Activated gamma-delta T cell treated with anti-CD3 and anti-CD28 coated beads, Interleukin-2, amount 50 U/mL, for 16 hours (primary cell): ENCODE measurements around the gene HOXD4.

Experiments
- DNase-seq: peaks from one replicate; pipeline ENCODE4 v3.0.0-alpha.2; 2020; ENCODE audit warnings: low read depth

Gene HOXD4

DNA sequence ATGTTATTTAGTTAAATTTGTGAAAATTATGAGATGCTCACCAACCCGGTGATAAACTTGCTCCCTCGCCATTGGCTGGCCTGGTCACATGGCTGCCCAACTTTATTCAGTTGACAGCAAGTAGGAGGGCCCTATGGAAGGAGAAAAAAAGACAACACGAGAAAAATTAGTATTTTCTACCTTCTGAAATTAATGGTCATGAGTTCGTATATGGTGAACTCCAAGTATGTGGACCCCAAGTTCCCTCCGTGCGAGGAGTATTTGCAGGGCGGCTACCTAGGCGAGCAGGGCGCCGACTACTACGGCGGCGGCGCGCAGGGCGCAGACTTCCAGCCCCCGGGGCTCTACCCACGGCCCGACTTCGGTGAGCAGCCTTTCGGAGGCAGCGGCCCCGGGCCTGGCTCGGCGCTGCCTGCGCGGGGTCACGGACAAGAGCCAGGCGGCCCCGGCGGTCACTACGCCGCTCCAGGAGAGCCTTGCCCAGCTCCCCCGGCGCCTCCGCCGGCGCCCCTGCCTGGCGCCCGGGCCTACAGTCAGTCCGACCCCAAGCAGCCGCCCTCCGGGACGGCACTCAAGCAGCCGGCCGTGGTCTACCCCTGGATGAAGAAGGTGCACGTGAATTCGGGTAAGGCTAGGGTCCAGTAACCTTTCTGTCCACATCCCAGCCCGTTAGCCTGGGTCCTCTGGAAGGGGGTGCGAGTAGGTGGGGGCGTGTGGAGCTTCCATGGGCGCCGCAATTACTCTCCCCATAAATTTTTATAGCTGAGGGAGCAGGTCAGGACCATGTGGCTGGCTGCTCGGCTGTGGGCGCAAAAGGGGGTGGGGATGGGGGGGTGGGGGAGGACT lies at the start of gene HOXD4:
Gene HOXD4, plus strand, starts transcription at position 109 of the 846 bp plus-strand sequence. Its CDS starts 84 bp downstream, at position 193.
- no peak for DNase-seq

DNA sequence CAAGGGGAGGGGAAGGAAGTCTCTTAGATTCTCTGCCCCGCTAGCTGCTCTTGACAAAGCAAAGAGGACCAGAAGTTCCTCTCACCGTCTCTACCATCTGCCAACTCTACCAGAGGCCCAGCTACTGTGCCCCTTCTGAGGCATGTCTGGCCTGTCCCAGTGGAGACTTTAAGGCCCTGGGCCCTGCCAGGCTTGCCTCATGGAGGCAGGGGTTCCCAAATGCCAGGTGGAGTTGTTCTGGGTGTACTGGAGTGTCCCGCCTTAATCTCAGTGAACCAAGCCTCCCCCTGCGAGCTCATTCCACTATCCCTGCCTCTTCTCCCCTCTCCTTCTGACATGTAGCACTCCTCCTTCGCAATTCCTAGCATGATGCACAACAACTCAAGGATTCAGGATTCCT lies 49.5 kb upstream of the HOXD4 start:
- no peak for DNase-seq

DNA sequence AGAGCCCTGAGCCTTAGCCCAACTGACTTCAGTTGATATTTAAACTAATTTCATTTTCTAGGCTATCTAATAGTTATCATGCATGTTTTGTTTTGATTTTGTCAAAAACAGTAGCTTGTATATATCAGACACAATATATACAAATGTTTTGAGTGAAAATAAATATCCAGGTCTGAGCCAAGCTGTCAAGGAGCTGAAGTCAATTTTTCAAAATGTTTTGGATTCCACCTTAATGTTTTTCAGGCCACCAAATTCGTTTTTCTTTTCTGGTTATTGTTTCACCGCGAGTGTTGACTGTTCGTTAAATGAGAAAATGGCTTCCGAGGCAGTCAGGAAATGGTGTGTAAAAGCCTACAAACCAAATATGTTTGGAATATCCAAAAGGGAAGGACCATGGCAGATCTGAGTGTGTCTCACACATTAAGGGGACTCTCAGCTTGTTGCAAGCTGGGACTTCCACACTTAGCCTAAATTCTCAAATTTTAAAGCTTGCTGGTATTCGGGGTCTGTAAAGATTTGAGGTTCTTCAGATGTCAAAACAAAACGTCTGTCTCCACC lies 49.0 kb upstream of the HOXD4 start:
- no peak for DNase-seq

DNA sequence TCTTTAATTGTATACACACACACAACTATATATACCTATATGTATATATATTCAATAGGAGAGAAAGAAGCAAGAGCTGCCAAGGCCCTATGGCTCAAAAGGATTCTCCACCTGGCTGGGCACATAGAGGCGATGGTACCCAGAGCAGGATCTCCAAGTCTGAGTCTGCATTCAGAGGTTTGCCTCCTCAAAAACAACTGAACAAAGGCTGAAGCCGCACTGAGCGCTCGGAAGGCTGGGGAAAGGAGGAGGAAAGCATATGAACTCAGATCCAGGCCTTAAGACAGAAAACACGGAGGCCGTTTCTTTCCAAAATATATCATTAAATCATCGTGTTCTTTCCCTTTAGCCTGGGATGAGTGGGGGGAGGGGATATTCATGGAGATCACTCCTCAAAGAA lies 48.2 kb upstream of the HOXD4 start:
- DNase-seq = no peak

DNA sequence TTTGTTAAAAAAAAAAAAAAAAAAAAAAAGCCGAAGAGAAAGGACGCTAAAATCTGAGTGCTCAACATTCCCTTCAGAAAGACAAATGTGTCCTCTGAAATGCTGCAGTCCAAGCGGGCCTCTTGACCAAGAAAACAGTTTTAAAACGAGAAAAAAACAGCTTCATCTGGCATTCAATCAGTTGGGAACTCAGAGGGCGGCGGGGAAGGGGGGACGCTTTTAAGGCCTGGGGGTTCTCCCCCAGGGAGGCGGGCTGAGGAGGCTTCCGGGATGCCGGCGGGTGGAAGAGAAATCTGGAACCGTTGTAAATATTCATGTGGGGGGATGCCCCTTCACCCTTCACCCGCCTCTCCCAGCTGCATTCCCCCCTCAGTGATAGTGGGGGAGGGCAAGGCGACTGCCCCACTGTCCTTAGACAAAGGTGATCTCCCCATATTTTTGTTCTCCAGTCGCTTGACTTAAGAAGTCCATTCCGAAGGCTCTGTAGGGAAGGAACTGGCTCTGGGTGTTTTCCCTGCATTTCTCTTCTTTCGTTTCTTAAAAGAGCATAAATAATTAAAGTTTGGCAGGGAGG lies 47.5 kb upstream of the HOXD4 start:
- no peak for DNase-seq

DNA sequence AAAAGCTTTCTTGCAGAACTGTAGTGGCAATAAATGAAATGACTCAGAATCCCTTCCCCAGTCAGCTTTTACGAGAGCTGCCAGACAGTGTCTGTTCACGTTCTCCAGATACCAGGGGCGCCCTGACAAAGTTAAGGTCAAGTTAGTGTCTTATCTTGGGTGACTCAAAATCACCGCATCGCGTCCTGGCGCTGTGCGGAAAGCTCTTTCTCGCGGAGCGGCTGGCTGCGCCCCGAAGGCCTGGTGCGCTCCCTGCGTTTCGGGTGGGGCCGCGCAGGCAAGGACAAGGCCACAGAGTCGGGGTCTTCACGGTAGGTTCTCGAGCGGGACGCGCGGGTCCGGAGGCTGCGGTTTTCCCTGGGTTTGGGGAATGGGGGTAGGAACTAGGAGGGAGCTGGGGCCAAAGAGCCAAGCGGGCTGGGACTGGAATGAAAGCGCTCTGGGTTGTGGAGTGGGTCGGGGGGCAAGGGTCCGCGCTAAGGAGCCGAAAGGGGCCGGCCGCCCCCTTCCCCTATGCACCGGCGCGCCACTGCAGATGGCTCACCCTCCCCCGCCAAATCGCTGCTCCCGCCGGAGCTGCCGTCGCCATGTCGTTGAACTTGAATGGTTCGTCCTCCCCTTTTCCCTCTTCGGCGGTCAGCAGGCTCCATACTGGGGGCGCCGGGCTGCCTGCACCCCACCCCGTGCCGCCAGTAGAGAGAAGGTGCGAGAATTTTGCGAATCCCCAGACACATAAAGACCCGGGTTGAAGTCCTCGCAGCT lies 46.9 kb upstream of the HOXD4 start:
- DNase-seq = no peak

DNA sequence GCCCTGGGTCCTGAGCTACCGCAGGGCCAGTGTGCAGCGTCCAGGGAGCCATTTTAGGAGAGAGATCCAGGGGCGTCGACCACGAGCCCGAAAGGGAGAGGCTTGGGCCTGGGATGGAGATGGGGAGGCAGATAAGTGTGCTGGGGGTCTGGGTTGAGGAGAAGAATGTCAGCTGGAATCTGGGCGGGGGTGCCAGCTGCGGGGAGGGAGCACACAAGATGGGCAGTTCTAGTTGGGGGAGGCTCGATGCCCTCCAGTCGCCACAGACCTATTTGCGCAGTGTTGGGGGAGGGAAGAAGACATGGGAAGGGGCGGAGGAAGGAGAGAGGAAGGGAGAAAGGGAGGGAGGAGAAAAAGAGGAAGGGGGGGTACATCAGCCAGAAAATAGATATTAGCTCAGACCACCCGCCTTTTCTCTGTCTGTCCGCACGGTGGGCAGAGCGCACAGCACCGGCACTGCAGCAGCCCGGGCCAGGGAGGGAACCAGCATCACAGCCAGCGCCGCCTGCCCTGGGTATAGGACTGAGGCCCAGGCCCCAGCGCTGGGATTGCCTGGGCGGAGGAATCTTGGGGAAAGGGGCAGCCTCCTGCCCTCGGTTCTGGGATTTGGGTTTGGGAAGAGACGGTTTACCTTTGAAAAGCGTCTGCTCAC lies 46.1 kb upstream of the HOXD4 start:
- DNase-seq = no peak

DNA sequence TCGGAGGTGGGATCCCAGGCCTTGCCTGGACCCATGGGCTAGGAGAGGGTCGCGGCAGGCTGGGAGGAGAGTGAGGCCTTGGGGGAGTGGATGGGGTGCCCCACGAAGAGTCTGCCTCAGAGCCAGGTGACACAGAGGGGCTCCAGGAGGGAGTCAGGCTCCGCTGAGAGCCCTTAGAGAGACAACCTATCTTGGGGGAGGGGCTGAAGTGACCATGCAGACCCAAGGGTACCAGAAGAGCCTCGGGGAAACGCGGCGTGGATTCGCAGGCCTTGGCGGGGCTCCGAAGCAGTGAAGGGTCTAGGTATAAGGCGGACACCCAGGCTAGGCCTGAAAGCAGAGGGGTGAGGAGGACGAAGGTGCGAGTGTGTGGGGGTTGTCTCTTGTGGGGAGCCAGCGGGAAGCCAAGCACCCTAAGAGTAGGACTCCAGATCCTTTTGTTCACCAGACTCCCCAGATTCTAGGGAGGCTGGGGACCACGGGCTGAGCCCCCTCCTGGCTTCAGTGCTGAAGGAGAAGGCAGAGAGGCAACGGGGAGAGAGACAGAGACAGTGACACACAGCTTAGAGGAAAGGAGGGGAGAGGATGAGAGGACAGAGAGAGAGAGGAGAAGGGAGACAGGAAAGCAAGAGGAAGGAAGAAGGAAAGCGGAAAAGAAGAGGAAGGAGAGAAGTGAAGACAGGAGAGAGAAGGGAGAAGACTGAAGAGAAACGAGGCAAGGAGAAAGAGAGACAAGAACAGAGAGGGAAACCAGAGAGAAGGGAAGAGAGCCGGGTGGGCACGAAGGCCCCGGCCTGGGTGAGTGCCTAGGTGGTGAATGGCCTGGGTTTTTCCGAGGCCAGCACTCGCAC lies 45.4 kb upstream of the HOXD4 start:
- DNase-seq = no peak

DNA sequence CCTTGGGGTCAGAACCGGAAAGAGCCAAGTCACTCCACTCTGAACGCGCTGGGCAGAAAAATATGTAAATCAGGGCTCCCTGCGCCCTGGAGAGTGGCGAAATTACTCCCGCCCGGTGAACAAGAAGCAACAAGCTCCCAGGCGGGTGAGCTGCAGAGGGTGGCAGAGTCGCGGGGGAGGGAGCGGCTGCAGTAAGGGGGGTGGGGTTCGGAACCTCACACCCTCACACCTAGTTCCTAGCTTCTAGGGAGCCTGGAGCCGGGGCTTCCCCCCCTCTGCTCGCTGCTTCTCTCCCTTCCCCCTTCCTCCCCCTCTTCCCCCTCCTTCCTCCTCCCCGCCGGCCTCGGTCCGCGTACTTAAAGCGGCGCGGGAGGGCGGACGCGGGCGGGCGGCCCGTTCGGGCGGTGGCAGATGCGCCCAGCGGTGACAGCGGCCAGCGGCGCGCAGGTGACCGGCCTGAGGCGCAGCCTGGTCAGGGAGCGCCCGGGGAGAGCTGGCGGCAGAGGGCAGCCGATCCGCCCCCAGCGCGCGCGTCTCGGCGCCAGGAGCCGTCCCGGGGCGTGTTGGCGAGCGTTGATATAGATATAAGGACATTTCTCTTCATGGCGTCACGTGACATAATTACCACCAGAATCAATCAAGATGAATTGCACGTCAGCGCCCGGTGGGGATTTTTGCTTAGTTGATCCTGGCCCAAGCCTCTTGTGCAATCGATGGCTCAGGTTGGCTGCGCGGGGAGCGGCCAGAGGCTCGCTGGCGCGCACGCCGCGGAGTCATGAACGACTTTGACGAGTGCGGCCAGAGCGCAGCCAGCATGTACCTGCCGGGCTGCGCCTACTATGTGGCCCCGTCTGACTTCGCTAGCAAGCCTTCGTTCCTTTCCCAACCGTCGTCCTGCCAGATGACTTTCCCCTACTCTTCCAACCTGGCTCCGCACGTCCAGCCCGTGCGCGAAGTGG lies 44.5 kb upstream of the HOXD4 start, which contains the start of gene HOXD11:
Gene HOXD11, plus strand, starts transcription at position 700 of the 959 bp plus-strand sequence. Its CDS starts 76 bp downstream, at position 776.
- no peak for DNase-seq

DNA sequence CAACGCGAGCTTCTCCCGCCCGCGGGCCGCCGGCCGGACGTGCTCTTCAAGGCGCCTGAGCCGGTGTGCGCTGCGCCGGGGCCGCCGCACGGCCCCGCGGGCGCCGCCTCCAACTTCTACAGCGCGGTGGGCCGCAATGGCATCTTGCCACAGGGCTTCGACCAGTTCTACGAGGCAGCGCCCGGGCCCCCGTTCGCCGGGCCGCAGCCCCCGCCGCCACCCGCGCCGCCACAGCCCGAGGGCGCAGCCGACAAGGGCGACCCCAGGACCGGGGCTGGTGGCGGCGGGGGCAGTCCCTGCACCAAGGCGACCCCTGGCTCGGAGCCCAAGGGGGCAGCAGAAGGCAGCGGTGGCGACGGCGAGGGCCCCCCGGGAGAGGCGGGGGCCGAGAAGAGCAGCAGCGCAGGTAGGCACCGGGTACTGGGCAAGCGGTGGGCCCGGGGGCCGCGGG lies 43.6 kb upstream of the HOXD4 start:
- DNase-seq = no peak

DNA sequence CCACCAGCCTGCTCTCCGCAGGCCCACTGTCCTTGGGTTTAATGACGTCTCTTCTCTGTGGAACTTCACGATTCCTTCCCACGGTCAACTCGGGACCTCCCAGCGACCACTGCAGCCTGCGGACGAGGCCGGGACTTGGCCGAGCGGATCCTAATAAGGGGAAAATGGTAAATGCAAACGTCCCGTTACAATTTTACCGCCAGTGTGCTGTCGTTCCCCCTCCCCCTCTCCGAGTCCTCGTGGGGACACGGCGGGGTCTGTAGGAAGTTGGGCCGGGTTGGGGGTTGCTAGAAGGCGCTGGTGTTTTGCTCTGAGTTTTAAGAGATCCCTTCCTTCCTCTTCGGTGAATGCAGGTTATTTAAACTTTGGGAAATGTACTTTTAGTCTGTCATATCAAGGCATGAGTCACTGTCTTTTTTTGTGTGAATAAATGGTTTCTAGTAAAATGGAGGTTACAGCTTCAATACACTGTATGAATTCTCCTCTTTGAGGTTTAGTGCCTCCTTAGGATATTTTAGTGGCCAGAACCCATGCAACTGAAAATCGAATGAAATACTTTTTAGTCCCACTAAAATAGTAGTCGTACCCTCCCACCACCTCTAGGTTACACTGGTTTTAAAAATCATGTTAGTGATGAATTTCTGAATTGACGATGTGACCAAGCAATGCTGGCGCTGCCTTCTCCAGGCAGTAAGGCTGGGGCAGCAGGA lies 42.0 kb upstream of the HOXD4 start:
- DNase-seq = no peak

DNA sequence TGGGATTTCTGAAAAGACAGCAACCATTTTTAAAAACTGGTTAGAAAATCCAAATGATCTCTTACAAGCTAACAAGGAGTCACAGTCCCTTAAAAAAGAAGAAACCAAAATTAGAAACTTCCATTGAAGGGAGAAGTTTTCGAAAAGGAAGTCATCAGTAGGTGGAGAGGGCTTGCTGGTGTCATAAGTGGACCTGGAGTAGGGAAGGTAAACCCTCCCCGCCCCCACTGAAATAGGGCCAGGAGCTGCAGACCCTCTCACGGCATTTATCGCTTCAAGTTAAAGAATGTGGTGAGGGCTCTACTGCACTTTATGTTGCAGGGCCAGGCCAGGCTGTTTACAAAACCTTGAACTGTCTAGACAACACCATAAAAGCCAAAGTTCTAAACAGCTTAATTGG lies 41.4 kb upstream of the HOXD4 start:
- DNase-seq = no peak

DNA sequence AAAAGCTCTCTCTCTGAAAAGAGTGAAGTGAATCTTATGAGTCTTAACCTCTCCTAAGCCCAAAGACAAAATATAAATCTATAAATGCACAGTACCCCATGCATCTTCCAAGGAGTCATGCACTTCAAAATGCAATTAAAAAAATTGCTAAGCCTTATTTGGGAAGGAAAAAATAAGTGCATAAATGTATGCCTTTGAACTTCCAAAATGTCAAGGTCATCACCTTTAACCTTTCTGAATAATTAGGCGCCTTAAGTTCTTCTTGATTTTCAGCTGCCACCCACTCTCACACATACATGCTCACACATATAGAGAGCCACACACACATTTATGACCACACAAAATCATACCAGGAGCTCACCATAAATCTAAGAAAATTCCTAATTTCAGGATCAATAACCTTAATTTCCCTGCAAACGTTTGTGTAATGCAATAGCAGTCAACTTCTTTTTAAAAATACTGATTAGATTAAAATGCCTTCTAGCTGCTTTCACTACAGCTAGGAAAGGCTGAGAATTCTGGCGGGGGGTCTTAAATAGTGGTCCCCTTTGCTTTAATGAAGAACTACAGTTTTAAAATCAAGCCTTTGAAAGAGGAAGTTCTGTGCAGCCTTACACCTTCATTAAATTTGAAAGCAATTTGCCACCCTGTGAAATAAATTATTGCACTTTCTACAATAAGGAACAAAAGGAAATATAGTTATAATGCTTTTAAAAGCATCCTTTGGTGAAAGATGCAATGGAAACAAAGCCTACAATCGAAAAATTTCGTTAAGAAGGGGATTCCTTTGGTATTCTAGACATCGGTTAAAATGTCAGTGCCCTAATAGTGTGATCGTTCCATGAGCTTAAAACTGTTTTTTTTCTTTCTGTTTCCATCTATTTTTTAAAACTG lies 40.7 kb upstream of the HOXD4 start:
- no peak for DNase-seq

DNA sequence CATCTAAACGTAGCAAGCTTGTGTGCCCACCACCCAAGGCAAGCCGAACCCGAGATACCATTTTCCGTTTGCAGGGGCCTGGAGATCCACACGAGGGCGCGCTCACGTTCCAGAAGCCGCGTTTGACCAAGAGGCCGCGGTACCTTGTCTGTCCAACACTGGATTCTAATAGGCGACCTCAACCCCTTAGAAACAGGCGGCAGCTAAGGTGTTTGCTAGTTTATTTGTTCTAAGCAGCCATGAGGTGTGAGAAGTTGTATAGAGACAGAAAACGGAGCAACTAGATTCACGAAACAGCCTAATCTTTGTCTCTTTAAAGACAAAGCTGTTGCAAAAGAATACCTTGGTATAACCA lies 40.1 kb upstream of the HOXD4 start:
- DNase-seq = no peak

DNA sequence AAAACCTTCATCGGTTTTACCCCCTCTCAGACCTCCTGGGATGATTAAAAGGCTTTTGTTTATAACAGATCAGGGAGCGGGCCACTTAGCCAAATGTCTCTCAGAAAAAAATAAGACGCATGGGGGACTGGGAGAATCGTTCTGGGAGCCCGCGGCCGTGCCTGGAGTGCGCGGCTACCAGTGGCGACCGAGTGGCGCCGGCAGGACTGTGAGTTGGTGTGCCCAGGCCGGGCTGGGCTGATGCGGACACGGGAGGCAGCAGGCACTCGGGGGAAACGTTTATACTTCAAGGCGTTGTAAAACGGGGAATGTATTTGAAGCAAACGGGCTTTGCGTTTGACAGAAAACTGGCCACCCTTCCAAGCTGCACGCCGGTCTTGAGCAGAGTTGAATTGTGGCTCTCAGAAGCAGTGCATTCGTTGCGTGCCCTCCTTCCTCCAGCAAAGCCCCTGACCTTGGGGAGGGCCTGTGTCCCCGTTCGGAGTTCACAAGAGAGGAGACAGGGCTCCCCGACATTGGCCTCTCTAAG lies 39.4 kb upstream of the HOXD4 start:
- DNase-seq = no peak

DNA sequence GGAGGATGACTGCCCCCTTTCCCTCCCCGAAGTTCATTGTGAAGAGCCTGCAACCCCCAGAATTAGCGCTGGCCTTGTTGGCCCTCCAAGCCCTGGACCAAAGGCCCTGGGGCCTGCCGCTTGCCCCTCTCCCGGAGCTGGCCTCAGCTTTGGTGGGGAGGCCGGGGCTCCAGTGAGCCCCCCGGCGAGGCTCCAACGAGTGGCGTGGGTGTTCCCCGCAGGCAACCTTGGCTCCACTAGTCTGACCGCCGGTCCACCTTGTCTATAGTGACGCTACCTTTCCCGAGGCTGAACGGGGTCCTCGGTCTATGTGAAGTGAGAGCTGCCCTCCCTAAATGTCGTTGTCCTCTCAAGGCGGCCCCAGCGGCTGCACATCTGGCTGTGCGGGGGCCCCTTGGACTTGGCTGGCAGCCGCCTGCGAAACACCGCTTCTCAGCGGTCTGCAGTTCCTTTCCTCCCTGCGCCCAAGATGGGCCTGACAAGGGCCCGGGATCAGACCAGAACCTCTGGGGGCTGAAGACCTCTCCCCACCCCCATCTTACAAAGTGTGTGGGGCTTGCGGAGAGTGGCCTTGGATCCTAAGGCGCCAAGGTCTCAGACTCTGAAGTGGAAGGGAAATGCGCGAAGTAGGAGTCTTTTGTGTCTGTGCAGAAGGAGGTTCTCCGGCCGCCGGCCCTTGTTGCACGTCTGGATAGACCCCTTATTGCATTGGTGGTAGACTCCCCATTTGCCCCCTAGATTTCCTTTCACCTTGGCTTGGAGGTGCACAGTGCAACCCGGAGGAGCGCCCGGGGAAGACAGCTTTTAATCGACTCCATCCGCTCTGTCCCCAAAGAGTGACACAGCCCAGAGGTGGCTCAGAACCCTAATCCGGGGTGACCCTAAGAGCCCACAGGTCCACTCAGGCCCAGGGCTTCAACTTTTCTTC lies 38.7 kb upstream of the HOXD4 start:
- no peak for DNase-seq
